ENCODE data around the gene DFFA.
"Not testable (repeated sequence)": the region's sequence is repeated elsewhere in the genome, so short reads cannot be mapped to it uniquely, and the experiment has no call there.

DFFA gene

DNA sequence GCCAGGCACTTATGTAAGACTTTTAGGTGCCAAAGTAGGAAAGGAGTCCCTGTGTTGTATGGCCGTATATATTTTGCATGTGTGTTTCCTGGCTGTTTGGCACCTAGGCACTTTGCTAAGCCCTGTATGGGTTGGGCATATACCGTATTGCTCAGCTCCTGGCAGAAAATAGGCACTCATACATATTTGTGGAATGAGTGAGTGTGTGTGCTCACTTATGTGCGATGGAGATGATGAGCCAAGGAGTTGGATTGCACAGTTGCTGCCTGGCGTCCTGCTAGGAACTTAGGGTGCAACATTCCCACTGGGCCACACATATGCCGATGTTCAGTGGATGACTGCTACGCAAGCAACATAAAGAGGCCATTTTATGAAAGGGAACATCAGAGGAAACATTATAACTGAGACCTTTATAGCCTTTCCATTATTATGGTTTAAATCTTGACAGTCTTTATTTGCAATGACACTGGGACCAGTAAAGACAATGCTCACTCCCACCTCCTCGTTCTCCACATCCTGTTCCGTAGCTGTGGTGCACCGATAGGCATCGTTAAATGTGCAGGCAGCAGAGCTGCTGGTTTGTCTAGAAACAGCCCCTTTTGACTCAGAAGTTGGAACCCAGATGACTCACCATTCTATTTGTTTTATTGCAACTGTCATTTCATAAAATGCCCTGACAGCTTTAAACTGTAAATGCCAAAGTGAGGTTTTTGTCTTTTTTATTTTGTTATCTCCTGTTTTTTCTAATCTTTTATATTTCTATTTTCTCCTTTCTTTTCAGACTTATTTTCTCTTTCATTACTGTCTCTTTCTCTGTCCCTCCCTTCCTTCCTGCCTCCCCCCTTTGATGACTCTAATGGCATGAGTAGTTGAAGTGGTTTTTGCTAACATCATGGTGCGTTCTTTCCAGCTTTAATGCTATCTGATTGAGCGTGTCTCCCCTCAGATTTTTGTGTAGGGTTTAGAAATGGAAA is 38.5 kb upstream of the DFFA start:
- Histone ChIP-seq H3K27ac (peak overlapping the region in 1 of 2 donors; percentile 18), H3K4me3 (peak overlapping the region; percentile 23)
- DNase-seq (ENCODE audit: low spot score): no peak
- TF ChIP-seq, protein P1, sequence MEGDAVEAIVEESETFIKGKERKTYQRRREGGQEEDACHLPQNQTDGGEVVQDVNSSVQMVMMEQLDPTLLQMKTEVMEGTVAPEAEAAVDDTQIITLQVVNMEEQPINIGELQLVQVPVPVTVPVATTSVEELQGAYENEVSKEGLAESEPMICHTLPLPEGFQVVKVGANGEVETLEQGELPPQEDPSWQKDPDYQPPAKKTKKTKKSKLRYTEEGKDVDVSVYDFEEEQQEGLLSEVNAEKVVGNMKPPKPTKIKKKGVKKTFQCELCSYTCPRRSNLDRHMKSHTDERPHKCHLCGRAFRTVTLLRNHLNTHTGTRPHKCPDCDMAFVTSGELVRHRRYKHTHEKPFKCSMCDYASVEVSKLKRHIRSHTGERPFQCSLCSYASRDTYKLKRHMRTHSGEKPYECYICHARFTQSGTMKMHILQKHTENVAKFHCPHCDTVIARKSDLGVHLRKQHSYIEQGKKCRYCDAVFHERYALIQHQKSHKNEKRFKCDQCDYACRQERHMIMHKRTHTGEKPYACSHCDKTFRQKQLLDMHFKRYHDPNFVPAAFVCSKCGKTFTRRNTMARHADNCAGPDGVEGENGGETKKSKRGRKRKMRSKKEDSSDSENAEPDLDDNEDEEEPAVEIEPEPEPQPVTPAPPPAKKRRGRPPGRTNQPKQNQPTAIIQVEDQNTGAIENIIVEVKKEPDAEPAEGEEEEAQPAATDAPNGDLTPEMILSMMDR (IDR thresholded peaks at IDR 0.05): no peak

DNA sequence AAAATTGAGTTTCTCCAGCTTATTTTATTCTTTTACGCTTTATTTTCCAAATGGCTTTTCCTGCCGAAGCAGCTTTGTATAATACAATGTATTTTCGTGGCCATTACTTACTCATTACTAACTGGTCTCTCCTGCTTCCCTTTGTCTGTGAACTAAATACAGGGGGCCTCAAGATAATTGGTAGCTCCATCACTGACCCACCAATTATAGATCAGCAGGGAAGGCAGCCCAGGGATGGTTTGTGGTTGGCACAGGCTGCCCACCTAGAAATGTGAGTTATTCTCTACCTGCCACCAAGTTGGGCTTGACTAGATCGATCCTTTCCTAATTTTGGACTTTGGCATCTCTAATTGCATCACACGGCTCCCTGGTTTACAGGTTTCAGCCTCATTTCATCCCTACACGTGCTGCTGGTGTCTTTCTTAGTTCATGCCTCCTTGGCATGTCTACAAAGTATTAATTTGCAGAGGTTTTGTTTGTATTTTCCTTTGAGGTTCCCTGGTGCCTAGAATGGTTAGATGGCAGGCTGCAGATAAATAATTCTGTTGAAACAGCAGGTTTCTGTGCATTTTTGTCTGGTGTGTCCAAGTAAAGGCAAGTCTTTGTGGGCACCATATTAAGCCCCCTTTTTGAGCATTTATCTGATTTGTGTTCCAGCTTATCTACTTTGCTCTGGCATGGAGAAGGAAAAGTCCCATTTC is 37.6 kb upstream of the DFFA start:
- H3K4me3 ChIP-seq: no peak overlapping the region
- TF ChIP-seq, protein P1 (IDR thresholded peaks at IDR 0.05): no peak
- DNase-seq (ENCODE audit: low spot score): no peak
- no peak overlapping the region for H3K27ac ChIP-seq

DNA sequence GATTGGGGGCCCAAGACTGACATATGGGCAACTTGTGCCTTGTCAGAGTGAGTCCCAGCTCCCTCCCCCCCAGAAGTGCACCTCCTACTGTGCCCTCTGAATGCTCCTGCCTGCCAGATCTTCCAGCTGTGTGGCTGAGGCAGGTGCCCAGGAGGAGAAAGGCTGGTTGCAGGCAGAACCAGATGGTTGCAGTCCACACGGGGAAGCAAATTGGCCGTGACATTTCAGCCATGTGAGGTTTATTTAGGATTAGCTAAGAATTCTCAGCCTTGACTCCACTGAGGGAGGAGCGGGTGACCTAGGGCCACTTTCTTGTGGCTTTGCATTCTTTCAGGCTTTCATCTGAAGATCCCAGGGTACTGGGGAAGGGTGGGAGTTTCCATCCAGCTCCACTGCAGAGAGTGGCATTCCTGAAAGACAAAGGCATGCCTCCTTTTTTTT is 36.2 kb upstream of the DFFA start:
- H3K4me3 ChIP-seq: no peak overlapping the region
- no peak overlapping the region for H3K27ac ChIP-seq
- DNase-seq (ENCODE audit: low spot score): no peak
- TF ChIP-seq, protein P1 (IDR thresholded peaks at IDR 0.05): no peak

DNA sequence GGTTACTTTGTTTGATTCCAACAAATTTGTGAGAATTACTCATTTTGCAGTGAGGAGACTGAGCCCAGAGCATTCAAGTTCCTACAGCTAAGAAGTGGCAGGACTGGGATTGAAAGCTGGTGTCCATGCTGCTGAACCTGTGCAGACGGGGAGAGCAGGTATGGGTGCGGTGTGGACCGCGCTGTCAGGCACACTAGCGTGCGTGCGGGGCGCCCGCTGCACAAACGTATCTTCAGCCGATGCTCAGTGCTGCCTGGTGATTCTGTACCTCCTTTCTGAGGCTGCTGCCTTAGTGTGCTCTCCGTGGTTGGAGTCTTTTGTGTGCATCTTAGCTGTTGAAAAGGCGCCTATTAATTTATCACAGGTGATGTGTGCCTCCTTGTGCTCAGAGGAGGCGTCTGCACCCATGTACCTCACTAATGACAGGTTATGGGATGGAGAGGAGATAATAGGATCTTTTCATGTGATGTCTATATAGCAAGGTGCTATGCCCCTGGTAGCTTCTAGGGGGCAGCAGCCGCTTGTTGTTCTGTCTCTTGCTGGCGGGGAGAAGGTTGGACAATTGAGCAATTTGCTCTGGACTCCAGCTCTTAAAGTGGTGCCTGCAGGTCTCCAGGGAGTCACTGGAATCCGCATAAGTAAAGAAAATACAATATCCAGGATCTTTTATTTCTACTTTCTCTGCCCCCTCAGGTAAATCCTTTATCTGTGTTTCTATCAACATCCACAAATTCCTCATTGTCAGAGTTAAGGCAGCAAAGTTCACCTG is 35.0 kb upstream of the DFFA start:
- no peak for DNase-seq (ENCODE audit: low spot score)
- TF ChIP-seq, protein P1 (IDR thresholded peaks at IDR 0.05): peak; percentile 66
- H3K27ac ChIP-seq: no peak overlapping the region
- H3K4me3 ChIP-seq: no peak overlapping the region

DNA sequence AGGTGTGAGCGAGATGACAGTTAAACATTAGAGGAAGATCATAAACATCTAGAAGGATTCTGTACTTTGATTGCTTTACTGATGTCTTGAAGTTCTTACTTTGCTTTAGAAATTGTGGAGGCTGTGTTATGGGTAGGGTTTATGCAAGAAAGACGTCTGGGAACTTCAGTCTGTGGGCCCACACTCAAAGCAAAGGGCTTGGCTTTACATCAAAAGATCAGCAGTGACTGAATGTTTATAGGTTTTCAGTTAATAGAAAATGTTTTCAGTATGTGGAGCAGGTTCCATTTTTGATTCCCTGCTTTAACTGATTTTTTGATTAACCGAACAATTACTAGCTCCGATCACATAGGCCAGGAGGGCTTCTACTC is 34.3 kb upstream of the DFFA start:
- TF ChIP-seq, protein P1 (IDR thresholded peaks at IDR 0.05): no peak
- DNase-seq (ENCODE audit: low spot score): no peak
- Histone ChIP-seq H3K27ac (no peak overlapping the region), H3K4me3 (no peak overlapping the region)

DNA sequence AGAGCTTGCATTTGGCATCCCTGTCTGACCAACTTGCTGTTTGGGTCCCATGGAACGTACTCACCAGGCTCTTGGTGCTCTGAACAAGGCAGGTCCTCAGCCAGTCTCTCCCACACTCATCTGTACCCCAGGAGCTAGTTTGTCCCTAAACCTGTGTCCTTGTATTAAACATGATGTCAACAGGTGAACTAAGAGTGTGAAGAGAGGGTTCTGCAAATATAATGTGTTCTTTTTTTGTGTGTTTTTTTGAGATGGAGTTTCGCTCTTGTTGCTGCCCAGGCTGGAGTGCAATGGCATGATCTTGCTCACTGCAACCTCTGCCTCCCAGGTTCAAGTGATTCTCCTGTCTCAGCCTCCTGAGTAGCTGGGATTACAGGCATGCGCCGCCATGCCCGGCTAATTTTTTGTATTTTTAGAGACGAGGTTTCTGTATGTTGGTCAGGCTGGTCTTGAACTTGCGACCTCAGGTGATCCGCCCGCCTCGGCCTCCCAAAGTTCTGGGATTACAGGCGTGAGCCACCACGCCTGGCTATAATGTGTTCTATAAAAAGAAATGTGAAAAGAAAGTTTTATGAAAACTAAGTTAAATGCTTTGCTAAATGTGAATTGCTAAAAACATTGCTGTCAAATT is 33.8 kb upstream of the DFFA start:
- H3K27ac ChIP-seq; H3K4me3 ChIP-seq; DNase-seq (ENCODE audit: low spot score): not testable (repeated sequence)

DNA sequence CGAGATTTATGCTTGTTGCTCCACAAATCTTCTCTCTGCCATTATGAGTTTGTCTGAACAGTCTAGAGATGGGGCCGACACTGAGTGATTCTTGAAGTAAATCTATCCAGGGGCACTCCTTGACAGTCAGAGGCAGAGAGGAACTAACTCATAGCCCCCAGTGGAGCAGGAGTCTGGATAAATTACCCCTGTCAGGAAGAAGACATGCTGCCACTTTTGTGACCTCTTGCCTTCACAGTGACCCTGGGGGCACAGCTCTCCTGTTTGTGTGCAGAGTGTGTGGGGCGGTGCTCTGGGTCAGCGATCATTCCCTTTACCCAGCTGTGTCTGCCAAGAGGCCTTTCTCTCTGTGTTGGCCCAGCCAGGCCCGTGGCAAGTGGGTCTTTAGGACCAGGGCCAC is 31.9 kb upstream of the DFFA start:
- H3K27ac ChIP-seq: no peak overlapping the region
- DNase-seq (ENCODE audit: low spot score): no peak
- no peak overlapping the region for H3K4me3 ChIP-seq
- TF ChIP-seq, protein P1 (IDR thresholded peaks at IDR 0.05): no peak

Data from coronary artery (tissue), 2 donors.